MM.1S (cell line): ENCODE data around the gene ATP5F1D.
A peak's percentile ranks its signal among the peaks of the same experiment; 100 is the strongest.

Source experiments
- DNase-seq: peaks from one replicate; pipeline ENCODE4 v3.0.0-alpha.2; 2015
- H2AFZ ChIP-seq: fragments of 300-600 bp; sonication (generic); 2 replicates; pipeline ENCODE4 v1.6.0; 2016; ENCODE audit warnings: antibody characterized with exemption, low read length
- H3F3A ChIP-seq: fragments of 300-600 bp; sonication (generic); 2 replicates; pipeline ENCODE4 v1.6.1; 2016; ENCODE audit warnings: mild to moderate bottlenecking, antibody characterized with exemption, low read length, moderate library complexity, mixed read lengths; ENCODE audit not compliant: insufficient read depth
- H3K27ac ChIP-seq: fragments of 300-600 bp; sonication (generic); 2 replicates; pipeline ENCODE4 v1.5.1; 2016; ENCODE audit warnings: mild to moderate bottlenecking, low read length
- H3K27me3 ChIP-seq: fragments of 300-600 bp; sonication (generic); replicated peaks from 2 replicates; pipeline ENCODE4 v1.6.0; 2016; ENCODE audit warnings: low read length; ENCODE audit not compliant: insufficient read depth
- H3K36me3 ChIP-seq: fragments of 300-600 bp; sonication (generic); replicated peaks from 2 replicates; pipeline ENCODE4 v1.6.1; 2016; ENCODE audit warnings: mild to moderate bottlenecking, low read length, mixed read lengths; ENCODE audit not compliant: insufficient read depth
- H3K4me1 ChIP-seq: fragments of 300-600 bp; sonication (generic); 2 replicates; pipeline ENCODE4 v1.6.1; 2016; ENCODE audit warnings: low read length, mixed read lengths
- H3K4me2 ChIP-seq: fragments of 300-600 bp; sonication (generic); 2 replicates; pipeline ENCODE4 v1.6.0; 2016; ENCODE audit warnings: low read depth, low read length
- H3K4me3 ChIP-seq: fragments of 300-600 bp; sonication (generic); 2 replicates; pipeline ENCODE4 v1.5.1; 2016; ENCODE audit warnings: low read length, mixed read lengths
- H3K79me2 ChIP-seq: fragments of 300-600 bp; sonication (generic); 2 replicates; pipeline ENCODE4 v1.6.1; 2016; ENCODE audit warnings: mixed run types, low read length, mixed read lengths
- H3K9ac ChIP-seq: fragments of 300-600 bp; sonication (generic); 2 replicates; pipeline ENCODE4 v1.6.1; 2016; ENCODE audit warnings: low read length, mixed read lengths
- H3K9me2 ChIP-seq: fragments of 300-600 bp; sonication (generic); replicated peaks from 2 replicates; pipeline ENCODE4 v1.6.1; 2016; ENCODE audit warnings: mild to moderate bottlenecking, low read length, mixed read lengths; ENCODE audit not compliant: insufficient read depth
- H3K9me3 ChIP-seq: fragments of 300-600 bp; sonication (generic); replicated peaks from 2 replicates; pipeline ENCODE4 v1.6.1; 2016; ENCODE audit warnings: mild to moderate bottlenecking, low read length, mixed read lengths; ENCODE audit not compliant: insufficient read depth
- H4K20me1 ChIP-seq: fragments of 300-600 bp; sonication (generic); 2 replicates; pipeline ENCODE4 v1.6.1; 2016; ENCODE audit warnings: mild to moderate bottlenecking, low read length, moderate library complexity, mixed read lengths; ENCODE audit not compliant: insufficient read depth
- EZH2 ChIP-seq: fragments of 300-600 bp; sonication (generic); optimal IDR thresholded peaks from 2 replicates; pipeline ENCODE3; 2017; ENCODE audit warnings: low read depth, mild to moderate bottlenecking, antibody characterized with exemption, low read length, mixed read lengths
- EZH2phosphoT487 ChIP-seq: fragments of 300-600 bp; sonication (generic); IDR thresholded peaks from 2 replicates; pipeline ENCODE4 v1.6.1; 2018; ENCODE audit warnings: antibody characterized with exemption, low read length
- TF ChIP-seq, protein P1 (sequence below): fragments of 300-600 bp; sonication (generic); IDR thresholded peaks from 2 replicates; pipeline ENCODE4 v1.5.1; 2016; ENCODE audit warnings: antibody characterized with exemption, low read length, mixed read lengths

ATP5F1D gene

GRCh38 chr19:1220976-1221903 lies 20.3 kb upstream of the ATP5F1D start:
- Histone ChIP-seq H3K4me3 (no peak overlapping the region), H4K20me1 (no peaks in the 10 kb centered on the region), H3K27ac (no peak overlapping the region), H3K9ac (no peak overlapping the region), H3K9me3 (no peaks in the 10 kb centered on the region), H3K4me1 (no peaks in the 10 kb centered on the region), H3K36me3 (no peaks in the 10 kb centered on the region), H2AFZ (no peak overlapping the region), H3K79me2 (peaks cover 27% of the 10 kb centered on the region), H3F3A (no peaks in the 10 kb centered on the region), H3K9me2 (no peaks in the 10 kb centered on the region), H3K4me2 (no peak overlapping the region), H3K27me3 (no peaks in the 10 kb centered on the region)
- DNase-seq = no peak
- TF ChIP-seq, protein P1, sequence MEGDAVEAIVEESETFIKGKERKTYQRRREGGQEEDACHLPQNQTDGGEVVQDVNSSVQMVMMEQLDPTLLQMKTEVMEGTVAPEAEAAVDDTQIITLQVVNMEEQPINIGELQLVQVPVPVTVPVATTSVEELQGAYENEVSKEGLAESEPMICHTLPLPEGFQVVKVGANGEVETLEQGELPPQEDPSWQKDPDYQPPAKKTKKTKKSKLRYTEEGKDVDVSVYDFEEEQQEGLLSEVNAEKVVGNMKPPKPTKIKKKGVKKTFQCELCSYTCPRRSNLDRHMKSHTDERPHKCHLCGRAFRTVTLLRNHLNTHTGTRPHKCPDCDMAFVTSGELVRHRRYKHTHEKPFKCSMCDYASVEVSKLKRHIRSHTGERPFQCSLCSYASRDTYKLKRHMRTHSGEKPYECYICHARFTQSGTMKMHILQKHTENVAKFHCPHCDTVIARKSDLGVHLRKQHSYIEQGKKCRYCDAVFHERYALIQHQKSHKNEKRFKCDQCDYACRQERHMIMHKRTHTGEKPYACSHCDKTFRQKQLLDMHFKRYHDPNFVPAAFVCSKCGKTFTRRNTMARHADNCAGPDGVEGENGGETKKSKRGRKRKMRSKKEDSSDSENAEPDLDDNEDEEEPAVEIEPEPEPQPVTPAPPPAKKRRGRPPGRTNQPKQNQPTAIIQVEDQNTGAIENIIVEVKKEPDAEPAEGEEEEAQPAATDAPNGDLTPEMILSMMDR = peak; percentile 54
- TF ChIP-seq EZH2 = no peak

DNA sequence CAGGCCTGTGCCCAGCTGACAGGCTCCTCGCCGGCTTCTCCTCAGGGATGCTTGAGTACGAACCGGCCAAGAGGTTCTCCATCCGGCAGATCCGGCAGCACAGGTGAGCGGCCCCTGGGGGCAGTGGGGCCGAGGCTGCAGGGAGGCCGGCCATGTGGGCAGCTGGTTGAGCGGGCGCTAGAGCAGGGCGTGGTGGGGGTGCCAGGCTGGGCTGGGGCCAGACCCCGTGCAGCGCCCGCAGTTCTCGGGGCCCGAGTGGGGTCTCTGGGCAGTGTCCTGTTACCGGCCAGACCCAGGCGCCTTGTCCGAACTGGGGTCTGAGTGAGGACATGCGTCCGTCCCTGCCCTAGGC lies 19.7 kb upstream of the ATP5F1D start:
- no peaks in the 10 kb centered on the region for H3K4me1 ChIP-seq
- H3K79me2 ChIP-seq = peaks cover 21% of the 10 kb centered on the region
- no peaks in the 10 kb centered on the region for H3K36me3 ChIP-seq
- no peaks in the 10 kb centered on the region for H3K9me2 ChIP-seq
- no peaks in the 10 kb centered on the region for H3F3A ChIP-seq
- no peaks in the 10 kb centered on the region for H3K27me3 ChIP-seq
- no peak overlapping the region for H3K27ac ChIP-seq
- H2AFZ ChIP-seq = no peak overlapping the region
- TF ChIP-seq EZH2phosphoT487 = no peak
- TF ChIP-seq, protein P1 = no peak
- no peak for TF ChIP-seq EZH2
- DNase-seq = no peak
- no peak overlapping the region for H3K4me2 ChIP-seq
- no peaks in the 10 kb centered on the region for H4K20me1 ChIP-seq
- no peak overlapping the region for H3K9ac ChIP-seq
- no peak overlapping the region for H3K4me3 ChIP-seq
- H3K9me3 ChIP-seq = no peaks in the 10 kb centered on the region

GRCh38 chr19:1222394-1222793 lies 19.2 kb upstream of the ATP5F1D start:
- no peak overlapping the region for H3K27ac ChIP-seq
- no peak overlapping the region for H3K4me2 ChIP-seq
- no peak for TF ChIP-seq EZH2phosphoT487
- TF ChIP-seq EZH2 = no peak
- TF ChIP-seq, protein P1 = peak; percentile 3; the same call in 1 of the 2 replicates
- H2AFZ ChIP-seq = no peak overlapping the region
- no peaks in the 10 kb centered on the region for H3F3A ChIP-seq
- no peaks in the 10 kb centered on the region for H3K4me1 ChIP-seq
- no peaks in the 10 kb centered on the region for H4K20me1 ChIP-seq
- no peak overlapping the region for H3K4me3 ChIP-seq
- H3K9ac ChIP-seq = no peak overlapping the region
- H3K9me2 ChIP-seq = no peaks in the 10 kb centered on the region
- no peaks in the 10 kb centered on the region for H3K36me3 ChIP-seq
- peaks cover 16% of the 10 kb centered on the region; the same call in 1 of the 2 replicates for H3K79me2 ChIP-seq
- DNase-seq = no peak
- no peaks in the 10 kb centered on the region for H3K27me3 ChIP-seq
- H3K9me3 ChIP-seq = no peaks in the 10 kb centered on the region
